Right forelimb (tissue), 1 donor: ENCODE measurements around the gene BHMT.
"Not testable (repeated sequence)": the region's sequence is repeated elsewhere in the genome, so short reads cannot be mapped to it uniquely, and the experiment has no call there.

ENCODE experiments used
- DNase-seq: peaks from one replicate; pipeline ENCODE4 v3.0.0-alpha.2; 2018

BHMT gene

DNA sequence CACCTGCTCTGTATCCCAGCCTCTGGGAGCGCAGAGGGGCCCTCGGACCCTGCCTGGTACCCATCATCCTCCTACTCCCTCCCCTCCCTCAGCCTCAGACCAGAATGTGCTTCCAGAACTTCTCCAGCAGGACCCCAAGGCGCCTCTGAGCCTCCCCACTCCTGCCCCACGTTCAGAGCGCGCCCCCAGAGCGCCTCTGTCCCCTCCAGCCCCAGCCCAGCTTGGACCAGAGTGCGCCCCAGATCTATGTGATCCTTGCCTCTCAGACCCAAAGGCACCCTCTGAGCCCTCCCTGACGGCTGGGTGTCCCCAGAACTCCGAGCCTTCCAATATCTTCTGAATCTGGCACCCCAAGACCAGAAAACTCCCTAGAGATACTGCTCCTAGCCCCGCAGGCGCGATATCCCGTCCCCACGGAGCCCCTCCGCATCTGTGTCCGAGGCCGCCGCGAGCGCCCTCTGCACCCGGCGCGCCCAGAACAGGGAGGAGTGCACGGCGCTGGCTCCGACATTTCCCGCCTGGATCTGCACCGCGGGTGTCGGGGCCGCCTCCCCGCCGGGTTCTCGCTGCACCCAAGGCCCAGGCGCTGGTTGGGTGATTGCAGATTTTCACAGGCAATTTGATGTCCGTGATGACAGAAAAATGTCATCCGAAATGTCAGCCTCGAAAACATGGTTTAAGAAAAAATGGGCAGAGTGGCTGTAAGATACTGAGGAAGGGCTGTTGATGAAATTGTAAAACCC, 522 bp downstream of the BHMT start:
- no peak for DNase-seq

DNA sequence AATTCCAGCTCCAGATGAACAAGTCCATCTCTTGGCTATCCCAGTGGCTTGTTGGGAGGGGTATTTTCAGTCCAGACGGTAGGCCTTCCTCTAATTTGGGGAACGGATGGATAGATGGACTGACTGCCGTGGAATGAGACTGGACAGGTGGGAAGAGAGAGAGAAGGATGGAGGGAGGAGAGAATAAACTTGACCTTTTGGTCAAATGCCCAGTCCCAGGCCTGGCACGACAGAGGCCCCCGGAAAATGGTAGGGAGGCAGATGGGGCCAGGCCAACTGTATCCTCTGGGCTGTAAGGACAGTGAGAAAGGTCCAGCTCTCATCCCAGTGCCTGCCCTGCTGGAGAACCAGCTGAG, 1.1 kb downstream of the BHMT start:
- DNase-seq, result no peak

DNA sequence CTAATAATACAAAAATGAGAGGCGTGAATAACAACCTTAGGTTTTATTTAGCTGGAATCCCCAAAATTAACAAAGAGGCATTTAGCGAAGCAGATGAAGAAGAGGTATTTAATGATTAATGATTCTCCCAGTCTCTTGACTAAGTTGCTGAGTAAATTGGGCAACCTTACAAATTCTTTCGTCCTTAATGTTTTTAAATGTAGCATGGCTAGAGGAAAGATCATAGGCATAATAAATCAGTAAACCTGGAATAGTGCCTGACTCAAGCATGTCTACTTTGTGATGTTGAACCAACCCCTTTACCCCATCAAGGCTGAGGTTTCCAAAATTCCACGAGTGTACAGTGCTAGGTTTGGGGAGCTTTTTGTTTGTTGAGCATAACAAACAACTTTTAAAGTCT, 7.9 kb downstream of the BHMT start:
- DNase-seq, result no peak

DNA sequence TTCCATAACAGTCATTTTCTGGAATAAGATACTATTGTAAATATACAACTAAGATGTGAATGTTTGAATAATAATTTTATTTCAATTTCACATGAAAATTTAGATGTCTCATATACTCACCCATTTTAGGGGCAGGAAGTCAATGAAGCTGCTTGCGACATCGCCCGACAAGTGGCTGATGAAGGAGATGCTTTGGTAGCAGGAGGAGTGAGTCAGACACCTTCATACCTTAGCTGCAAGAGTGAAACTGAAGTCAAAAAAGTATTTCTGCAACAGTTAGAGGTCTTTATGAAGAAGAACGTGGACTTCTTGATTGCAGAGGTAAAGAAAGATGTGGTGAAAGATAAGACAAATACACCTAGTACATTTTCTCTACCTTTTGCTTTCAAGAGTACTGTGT, 8.6 kb downstream of the BHMT start:
- DNase-seq, result no peak

DNA sequence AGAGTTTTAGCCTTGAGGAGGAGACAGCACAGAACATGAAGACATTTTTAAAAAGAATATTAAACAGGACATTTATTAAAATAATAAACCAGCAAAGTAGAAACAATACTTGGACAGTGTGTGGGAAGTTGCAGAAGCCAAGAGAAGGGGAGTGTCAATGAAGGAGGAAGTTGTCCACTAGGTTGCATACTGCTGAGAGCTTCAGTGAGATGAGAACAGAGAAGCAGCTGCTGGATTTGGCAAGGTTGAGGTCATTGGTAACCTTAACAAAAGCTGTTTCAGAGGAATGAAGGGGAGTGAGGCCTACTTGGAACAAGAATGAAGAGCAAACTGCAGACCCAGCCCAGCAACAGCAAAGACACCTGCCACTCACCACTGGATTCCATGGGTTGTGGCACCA, 11.4 kb downstream of the BHMT start:
- no peak for DNase-seq

DNA sequence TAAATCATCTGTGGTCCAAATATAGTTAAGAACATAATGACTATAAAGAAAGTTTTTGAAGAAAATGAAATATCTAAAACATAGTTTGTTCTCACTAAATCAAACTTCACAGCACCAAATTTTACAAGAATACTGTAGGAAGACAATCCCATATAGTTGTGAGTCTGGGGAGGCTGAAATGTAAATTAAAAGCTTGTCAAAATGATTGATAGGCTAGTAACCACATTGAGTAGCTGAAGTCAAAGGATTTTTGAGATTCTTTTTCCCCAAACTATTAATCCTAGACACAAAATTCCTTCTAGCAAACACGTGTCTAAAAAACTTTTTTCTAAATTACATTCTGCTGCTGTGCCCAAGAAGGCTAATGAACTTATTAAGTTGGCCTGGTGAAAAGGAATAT, 13.0 kb downstream of the BHMT start:
- no peak for DNase-seq

DNA sequence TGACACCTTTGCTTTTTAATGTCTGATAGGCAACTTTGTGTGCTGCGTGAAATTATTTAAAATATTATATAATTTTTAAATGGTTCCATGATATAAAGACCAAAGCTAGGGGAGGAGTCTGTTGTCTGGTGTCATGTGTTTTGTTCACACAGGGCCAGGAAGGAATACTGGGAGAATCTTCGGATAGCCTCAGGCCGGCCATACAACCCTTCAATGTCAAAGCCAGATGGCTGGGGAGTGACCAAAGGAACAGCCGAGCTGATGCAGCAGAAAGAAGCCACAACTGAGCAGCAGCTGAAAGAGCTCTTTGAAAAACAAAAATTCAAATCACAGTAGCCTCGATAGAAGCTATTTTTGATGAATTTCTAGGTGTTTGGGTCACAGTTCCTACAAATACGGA, 19.2 kb downstream of the BHMT start:
- no peak for DNase-seq

DNA sequence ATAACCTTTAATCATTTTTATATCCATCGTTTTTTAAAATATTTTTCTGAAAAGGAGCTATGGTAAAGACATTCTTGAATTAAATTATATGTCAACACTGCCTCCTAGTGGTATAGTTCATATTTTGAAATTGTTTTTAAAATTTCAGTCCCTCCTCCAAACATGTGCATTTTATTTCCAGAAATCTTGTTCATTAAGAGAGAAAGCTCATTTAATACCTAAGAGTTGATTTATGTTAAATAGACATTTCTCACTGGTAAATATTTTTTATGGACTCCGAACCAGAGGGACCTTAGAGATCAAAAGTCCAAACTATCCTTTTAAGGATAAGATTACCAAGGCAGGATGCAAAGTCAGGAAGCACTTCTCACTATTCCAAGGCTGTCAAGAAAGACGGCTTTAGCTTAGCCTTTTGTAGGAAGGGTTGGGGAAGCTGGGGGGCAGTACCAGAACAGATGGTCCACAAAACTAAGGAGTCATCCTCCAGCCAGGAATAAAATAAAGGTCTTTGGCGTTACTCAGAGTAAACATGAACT, 21.6 kb downstream of the BHMT start:
- no peak for DNase-seq

DNA sequence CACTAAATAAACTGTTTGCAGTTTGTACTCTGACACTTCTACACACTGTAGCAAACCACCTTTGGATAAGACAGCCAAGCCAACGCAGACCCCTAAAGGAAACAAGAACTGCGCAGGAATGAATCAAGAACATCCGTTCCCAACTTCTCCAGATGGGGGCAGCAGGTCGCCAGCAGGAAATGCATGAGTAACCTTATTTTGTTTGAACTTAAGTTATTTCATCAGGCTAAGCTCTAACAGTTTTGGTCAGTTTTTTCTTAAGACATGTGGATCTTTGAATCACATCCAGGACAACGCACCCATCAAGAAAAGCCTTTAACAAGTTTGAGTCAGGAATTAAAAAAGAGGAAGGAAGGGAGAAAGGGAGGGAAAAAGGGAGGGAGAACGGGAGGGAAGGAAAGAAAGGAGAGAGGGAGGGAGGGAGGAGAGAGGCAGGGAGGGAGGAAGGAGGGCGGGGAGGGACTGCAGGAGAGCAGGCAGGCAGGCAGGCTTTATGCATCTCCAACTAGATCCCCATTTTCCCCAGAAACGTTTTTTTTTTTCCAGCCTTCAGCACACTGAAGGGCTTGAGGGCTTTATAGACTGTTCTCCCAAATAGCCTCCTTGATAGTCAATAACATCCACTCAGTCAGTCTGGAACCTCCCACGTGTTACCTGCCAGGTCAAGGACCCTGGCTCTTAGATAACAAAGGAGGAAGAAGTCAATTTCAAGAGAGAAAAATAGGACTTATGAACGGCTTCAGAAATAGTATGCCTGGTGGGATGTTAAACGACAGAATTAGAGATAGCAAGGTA, 22.2 kb downstream of the BHMT start:
- peak; percentile 79 for DNase-seq

DNA sequence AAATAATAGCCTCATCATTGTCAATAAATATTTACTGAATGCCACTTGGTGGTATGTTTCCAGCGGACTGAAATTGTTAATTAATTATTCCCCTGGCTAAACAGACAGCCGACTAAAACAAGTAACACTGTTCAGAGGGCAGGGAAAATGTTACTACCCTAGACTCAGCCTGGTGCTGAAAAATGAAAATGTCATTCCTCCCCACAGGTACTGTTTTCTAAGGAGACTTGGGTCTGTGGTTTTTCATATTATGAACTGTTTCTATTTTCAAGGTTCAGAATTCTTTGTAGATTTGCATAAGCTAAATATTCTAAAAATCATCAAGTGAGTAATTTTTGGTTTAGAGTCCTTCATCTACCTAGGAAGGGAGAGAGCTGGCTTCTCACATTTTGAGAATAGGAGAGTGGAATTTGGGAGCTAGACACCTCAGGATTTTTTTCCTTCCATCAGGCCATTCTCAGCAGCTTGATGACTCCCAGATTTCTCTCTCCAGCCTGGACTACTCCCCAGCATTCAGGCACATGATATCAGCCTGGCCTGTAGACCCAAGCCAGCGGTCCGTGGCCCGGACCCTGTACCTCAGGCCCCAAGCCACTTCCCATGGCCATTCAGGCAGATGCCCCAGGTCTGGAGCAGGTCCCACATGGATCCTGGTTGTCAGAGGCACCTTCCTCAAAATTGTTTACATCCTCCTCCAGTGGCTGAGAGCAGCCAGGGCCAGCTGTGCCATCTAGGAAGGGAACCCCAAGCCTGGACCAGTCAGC, 24.4 kb downstream of the BHMT start:
- DNase-seq, result no peak

DNA sequence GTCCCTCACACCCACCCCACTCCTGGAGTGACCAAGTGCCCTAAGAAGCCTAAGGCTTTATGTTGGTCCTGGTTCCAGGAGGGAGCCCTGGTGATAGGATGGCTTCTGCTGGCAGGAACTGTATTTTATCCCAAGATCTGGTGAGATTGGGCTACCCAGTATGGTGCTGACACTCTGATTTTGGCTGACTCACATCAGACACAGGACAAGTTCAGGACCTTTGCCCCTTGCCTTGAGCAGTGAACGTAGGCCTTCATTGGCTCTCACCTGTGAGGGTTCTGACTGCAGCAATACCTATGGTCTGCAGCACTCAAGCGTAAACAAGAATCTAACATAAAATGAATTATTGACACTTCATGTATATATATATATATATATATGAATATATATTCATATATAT, 25.0 kb downstream of the BHMT start:
- DNase-seq, result no peak

DNA sequence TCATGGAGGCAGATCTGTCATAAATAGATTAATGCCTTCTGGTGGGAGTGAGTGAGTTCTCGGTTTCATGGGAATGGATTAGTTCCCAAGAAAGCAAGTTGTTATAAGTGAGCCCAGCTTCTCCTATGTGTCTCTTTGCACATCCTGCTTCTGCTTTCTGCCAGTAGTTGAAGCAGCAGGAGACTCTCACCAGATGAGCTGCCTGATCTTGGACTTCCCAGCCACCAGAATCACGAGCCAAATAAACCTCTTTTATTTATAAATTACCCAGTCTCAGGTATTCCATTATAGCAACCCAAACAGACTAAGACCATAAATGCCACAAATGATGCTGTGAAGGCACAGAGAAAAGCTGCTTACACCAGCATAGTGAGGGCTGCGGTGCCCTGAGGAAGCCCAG, 28.9 kb downstream of the BHMT start:
- DNase-seq, result no peak

DNA sequence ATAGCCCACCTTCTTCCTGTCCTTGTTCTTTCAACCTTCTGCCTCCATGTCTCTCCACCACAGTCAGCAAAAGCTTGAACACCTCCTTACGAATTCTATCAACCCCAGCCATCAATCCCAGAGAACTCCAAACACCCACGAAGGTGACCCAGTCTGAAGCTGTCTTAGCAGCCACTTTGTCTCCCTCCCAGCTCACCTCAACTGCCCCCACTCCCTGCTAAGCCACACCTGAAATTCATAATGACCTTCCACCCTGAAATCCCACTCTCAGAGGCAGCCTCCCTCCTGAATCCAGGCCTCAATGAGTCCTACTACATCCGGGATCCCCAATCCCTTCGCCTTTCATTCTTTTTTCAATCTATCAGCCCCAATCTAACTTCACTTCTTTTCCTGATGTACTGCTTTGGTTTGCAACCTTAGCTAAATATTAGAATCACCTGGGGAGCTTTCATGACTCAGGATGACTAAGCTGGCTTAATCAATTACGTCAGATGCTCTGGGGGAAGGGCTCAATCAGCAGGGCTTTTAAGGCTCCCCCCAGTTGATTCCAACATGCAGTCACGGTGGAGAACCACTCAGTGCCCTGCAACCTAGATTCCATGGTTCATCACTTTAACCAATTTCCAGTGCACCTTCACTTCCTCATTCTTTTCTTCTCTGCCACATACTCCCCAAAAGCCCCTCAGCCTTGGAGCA, 32.2 kb downstream of the BHMT start:
- DNase-seq, result no peak

DNA sequence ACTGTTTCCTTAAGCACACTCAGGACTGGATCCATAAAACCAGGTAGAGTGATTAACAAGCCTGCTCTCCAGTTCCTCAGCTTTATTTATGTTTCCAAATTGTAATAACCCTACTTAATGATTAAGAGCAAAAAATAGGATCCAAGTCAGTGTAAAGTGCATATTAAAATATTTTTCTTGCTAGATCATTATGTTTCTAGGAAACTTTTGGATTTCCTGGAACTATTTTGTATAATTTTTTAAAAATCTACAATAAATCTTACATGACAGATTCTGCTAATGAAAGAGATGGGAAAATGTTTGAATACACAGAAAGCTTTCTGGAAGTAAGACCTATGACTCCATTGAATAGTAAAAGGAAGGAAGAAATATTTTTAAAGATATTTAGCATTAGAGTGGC, 35.5 kb downstream of the BHMT start:
- DNase-seq, result no peak

DNA sequence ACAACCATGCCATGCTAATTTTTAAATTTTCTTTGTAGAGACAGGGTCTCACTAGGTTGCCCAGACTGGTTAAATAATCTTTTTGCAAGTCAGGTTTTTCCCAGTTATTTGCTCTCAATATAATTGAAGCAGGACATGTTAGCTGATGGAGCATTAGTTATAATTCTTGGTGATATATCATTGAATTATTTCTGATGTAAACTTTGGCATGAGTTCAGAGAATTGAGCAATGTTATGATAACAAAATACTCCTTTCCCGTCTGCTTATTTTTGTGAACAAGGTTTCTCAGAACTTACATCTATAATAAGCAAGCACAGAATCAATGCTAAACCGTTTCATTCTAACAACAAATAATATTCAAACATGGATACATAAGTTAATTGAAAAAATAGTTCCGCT, 37.8 kb downstream of the BHMT start:
- DNase-seq, result no peak

DNA sequence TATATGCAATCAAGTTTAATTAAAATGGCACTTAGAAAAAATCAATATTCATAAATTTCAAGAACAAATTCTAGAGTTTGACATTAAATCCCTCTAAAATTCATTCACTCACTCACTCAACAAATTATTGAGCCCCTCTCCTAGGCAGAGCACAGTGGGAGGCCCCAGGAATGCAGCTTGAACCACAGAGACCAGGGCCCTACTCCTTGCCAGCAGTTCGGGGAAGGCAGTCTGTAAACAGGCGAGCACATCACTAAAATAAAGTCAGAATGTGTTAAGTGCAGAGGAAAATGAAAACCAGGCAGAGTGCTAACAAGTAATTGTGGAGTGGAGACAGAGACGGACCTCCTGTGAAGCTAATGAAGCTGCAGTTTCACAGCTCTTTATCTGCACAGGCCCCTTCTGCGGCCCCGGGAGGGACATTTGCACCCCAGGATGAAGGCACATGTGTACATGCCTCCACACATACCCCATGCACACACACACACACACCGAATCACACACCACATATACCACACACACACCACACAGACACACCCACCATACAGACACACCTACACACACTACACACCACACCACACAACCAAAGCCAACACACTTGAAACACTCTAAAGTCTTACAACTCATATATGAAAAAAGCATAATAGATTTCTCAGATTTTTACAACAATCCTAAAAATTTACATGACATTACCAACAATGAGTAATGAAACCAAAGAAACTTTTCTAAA, 40.5 kb downstream of the BHMT start:
- DNase-seq, result no peak

DNA sequence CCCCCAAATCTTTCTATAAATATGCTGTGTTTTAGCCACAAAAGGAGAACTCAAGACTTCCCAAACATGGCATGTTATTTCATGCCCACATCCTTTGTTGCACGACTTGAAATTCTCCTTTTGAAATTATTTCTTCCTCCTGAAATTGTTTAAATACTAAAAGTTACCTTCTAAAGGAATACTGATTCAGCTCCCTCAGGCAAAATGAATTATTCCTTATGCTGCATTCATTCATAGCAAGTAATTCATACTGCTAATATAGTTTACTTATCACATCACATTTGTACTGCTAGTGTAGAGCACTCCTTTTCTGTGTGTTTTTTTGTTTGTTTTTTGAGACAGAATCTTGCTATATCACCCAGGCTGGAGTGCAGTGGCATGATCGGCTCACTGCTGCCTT, 45.7 kb downstream of the BHMT start:
- no peak for DNase-seq

DNA sequence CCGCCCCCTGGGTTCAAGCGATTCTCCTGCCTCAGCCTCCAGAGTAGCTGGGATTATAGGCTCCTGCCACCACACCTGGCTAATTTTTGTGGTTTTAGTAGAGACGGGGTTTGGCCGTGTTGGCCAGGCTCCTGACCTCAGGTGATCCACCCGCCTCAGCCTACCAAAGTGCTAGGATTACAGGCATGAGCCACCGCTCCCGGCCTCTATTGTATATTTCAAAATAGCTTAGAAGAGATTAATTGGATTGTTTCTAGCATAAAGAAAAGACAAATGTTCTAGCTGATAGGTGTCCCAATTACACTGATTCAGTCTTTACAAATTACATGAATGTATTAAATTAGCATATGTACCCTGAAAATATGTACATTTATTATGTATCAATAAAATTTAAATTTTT, 50.0 kb downstream of the BHMT start:
- DNase-seq, result not testable (repeated sequence)

DNA sequence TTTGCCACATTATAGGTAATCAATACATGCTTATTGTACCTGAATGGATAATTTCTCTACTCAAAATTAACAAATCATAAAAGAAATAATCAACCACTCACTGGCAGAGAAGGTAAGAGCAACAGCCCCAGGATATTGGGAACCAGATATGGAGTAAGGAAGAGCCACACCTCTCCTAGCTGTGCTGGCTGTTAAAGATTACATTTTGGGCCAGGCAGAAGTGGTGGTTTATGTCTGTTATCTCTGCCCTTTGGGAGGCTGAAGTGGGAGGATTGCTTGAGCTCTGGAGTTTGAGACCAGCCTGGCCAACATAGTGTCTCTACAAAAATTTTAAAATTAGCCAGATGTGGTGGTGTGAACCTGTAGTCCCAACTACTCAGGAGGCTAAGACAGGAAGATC, 56.4 kb downstream of the BHMT start:
- no peak for DNase-seq

DNA sequence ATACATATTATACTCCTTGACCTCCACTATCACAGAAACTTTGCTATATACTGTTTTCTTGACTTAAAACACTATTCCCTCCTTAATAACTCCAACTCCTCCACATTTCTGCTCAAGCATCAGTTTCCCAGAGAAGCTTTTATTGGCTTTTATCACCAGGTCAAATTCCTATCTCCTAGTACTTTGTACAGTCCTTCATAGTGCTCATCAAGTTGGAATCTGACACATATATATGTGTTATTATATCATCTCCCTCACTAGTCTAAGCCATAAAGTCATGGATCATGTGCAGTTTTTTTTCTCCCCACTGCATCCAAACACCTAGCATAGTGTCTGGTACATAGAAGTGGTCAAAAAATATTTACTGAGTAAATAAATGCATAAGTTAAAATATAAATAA, 59.1 kb downstream of the BHMT start:
- no peak for DNase-seq

DNA sequence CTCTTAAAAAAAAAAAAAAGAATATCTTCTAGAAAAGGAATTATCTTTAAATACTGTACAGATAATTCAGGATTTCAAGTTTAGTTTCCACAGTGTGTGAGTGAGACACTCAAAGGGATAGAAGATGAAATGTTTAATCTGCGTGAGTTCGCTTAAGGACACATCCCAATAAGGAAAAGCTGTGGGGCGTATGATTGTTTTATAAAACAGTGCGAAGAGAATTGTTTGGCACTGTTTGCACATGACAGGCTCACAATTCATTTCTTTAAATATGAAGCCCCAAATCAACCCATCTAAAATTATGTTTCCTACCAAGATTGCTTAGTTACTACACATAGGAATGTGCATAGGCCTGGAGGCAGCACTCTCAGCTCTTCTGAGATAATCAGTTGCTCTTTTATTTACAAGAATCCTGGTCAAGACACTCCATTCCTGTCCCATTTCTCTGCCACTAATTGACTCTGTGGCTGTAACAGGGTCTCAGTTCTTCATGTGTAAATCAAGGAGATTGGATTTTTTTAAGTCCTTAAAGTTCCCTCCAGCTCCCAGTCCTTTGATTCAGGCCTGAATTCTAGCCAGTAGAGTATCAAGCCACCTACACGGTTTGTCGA, 60.1 kb downstream of the BHMT start:
- no peak for DNase-seq

DNA sequence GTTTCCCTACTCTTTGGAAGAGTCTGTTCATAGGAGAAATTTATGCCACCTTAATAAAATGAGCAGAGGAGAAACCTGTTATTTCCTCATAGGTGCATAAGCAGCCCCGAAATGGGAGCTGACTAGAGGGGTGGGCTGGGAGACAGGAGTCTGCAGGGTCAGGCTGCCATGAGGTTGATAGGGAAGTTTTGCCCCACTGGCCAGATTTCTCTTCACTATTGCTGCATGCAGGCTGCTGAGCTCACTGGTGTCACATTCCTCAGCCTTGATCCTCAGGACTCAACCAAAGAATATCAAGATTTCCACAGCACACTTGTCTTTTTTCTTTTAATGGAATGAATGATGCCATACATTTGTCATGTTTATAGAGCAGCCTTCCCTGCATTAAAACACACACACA, 60.7 kb downstream of the BHMT start:
- DNase-seq, result no peak
